Trophoblast cell (in vitro differentiated cells and primary cell): ENCODE data around the gene JADE2.

Experiments
- DNase-seq, 2 donors: peaks; one replicate each; pipeline ENCODE4 v3.0.0-alpha.2; 2016
- H2AFZ ChIP-seq: 2 replicates; pipeline ENCODE4 v1.6.1; 2013; ENCODE audit warnings: low read length, moderate library complexity, mild to moderate bottlenecking; ENCODE audit not compliant: insufficient read depth, poor library complexity
- H2AK5ac ChIP-seq: 2 replicates; pipeline ENCODE4 v1.6.1; 2013; ENCODE audit warnings: mild to moderate bottlenecking, low read length
- H2BK120ac ChIP-seq: 2 replicates; pipeline ENCODE4 v1.6.1; 2013; ENCODE audit warnings: low read length, mild to moderate bottlenecking, moderate library complexity; ENCODE audit not compliant: insufficient read depth, poor library complexity
- H2BK12ac ChIP-seq: 2 replicates; pipeline ENCODE4 v1.6.1; 2013; ENCODE audit warnings: mild to moderate bottlenecking, low read length, moderate library complexity
- H2BK5ac ChIP-seq: 2 replicates; pipeline ENCODE4 v1.6.1; 2013; ENCODE audit warnings: low read length, low read depth, moderate library complexity, mild to moderate bottlenecking; ENCODE audit not compliant: poor library complexity
- H3K14ac ChIP-seq: 2 replicates; pipeline ENCODE4 v1.6.1; 2013; ENCODE audit warnings: mild to moderate bottlenecking, low read length
- H3K18ac ChIP-seq: 2 replicates; pipeline ENCODE4 v1.6.1; 2013; ENCODE audit warnings: mild to moderate bottlenecking, low read length
- H3K23ac ChIP-seq: 2 replicates; pipeline ENCODE4 v1.6.1; 2013; ENCODE audit warnings: low read length
- H3K27ac ChIP-seq: 2 replicates; pipeline ENCODE4 v1.5.1; 2013; ENCODE audit warnings: low read depth, mild to moderate bottlenecking, inconsistent platforms, low read length, moderate library complexity
- H3K27me3 ChIP-seq: 2 replicates; pipeline ENCODE4 v1.6.1; 2013; ENCODE audit warnings: inconsistent platforms, mild to moderate bottlenecking, low read length, moderate library complexity; ENCODE audit not compliant: insufficient read depth
- H3K36me3 ChIP-seq, 2 experiments: 1 replicate in 1 of 2; 2 replicates in 1 of 2; pipeline ENCODE4 v1.6.1; 2013; ENCODE audit warnings: low read length in 2 of 2, mild to moderate bottlenecking in 2 of 2, moderate library complexity in 1 of 2; ENCODE audit not compliant: insufficient read depth in 2 of 2, control insufficient read depth in 1 of 2
- H3K4ac ChIP-seq: 2 replicates; pipeline ENCODE4 v1.6.1; 2013; ENCODE audit warnings: low read depth, mild to moderate bottlenecking, low read length, moderate library complexity
- H3K4me1 ChIP-seq, 2 experiments: 1 replicate in 1 of 2; 2 replicates in 1 of 2; pipeline ENCODE4 v1.6.1; 2013; ENCODE audit warnings: low read length in 2 of 2, mild to moderate bottlenecking in 2 of 2, moderate library complexity in 1 of 2; ENCODE audit not compliant: insufficient read depth in 2 of 2, control insufficient read depth in 1 of 2
- H3K4me2 ChIP-seq: 2 replicates; pipeline ENCODE4 v1.6.1; 2013; ENCODE audit warnings: inconsistent platforms, mild to moderate bottlenecking, low read length, moderate library complexity
- H3K4me3 ChIP-seq: 2 replicates; pipeline ENCODE4 v1.5.1; 2013; ENCODE audit warnings: mild to moderate bottlenecking, low read depth, low read length, inconsistent platforms
- H3K79me1 ChIP-seq: one replicate; pipeline ENCODE4 v1.6.1; 2013; ENCODE audit warnings: low read length
- H3K79me2 ChIP-seq: 2 replicates; pipeline ENCODE4 v1.6.1; 2013; ENCODE audit warnings: low read length, mild to moderate bottlenecking; ENCODE audit not compliant: control insufficient read depth, insufficient read depth, poor library complexity
- H3K9ac ChIP-seq: 2 replicates; pipeline ENCODE4 v1.6.1; 2013; ENCODE audit warnings: mild to moderate bottlenecking, low read length
- H3K9me3 ChIP-seq: 2 replicates; pipeline ENCODE4 v1.6.1; 2013; ENCODE audit warnings: low read depth, mild to moderate bottlenecking, control low read depth, inconsistent platforms, low read length; ENCODE audit not compliant: insufficient read depth
- H4K12ac ChIP-seq: 2 replicates; pipeline ENCODE4 v1.6.1; 2013; ENCODE audit warnings: low read depth, mild to moderate bottlenecking, low read length, moderate library complexity
- H4K8ac ChIP-seq: 2 replicates; pipeline ENCODE4 v1.6.1; 2013; ENCODE audit warnings: low read depth, mild to moderate bottlenecking, low read length, moderate library complexity
- H4K91ac ChIP-seq: one replicate; pipeline ENCODE4 v1.6.1; 2013; ENCODE audit warnings: low read depth, mild to moderate bottlenecking, low read length, moderate library complexity
- WGBS: extraction: QIAGEN DNeasy Blood & Tissue Kit; methylation state at CpG from one replicate; pipeline ENCODE4 v1.1.7; 2013; ENCODE audit warnings: missing lambda C conversion rate; ENCODE audit not compliant: insufficient read length, insufficient coverage; ENCODE audit errors: extremely low coverage; 5-methylcytosine and 5-hydroxymethylcytosine counted together

Gene JADE2

GRCh38 chr5:134490255-134490924, 35.1 kb upstream of the JADE2 start:
- DNase-seq: no peak
- WGBS: no CpG with 5 or more reads among the region's 9 CpGs
- H3K4me3 ChIP-seq: no peak overlapping the region
- no peak overlapping the region for H2AK5ac ChIP-seq
- no peak overlapping the region for H4K8ac ChIP-seq
- no peak overlapping the region for H3K4me2 ChIP-seq
- H3K23ac ChIP-seq: no peak overlapping the region
- no peak overlapping the region for H3K4ac ChIP-seq
- no peaks in the 10 kb centered on the region for H3K27me3 ChIP-seq
- no peak overlapping the region for H3K14ac ChIP-seq
- H2BK120ac ChIP-seq: no peak overlapping the region
- no peak overlapping the region for H2BK12ac ChIP-seq
- no peak overlapping the region for H3K27ac ChIP-seq
- no peak overlapping the region for H4K12ac ChIP-seq
- H3K79me1 ChIP-seq: no peaks in the 10 kb centered on the region
- H3K9me3 ChIP-seq: peaks cover 1% of the 10 kb centered on the region
- H3K36me3 ChIP-seq: no peaks in the 10 kb centered on the region
- H3K79me2 ChIP-seq: no peaks in the 10 kb centered on the region
- no peaks in the 10 kb centered on the region for H3K4me1 ChIP-seq
- H3K9ac ChIP-seq: no peak overlapping the region
- H2AFZ ChIP-seq: no peak overlapping the region
- H4K91ac ChIP-seq: no peak overlapping the region
- H2BK5ac ChIP-seq: no peak overlapping the region
- H3K18ac ChIP-seq: no peak overlapping the region

- H3K79me2 ChIP-seq: no peaks in the 10 kb centered on the region
- H2AFZ ChIP-seq: no peak overlapping the region
- H3K27ac ChIP-seq: no peak overlapping the region
- H3K4ac ChIP-seq: no peak overlapping the region
- no peaks in the 10 kb centered on the region for H3K79me1 ChIP-seq
- H3K36me3 ChIP-seq: no peaks in the 10 kb centered on the region
- no peak overlapping the region for H3K4me3 ChIP-seq
- no peak for DNase-seq
- no peak overlapping the region for H2AK5ac ChIP-seq
- H3K14ac ChIP-seq: no peak overlapping the region
- WGBS: no CpG with 5 or more reads among the region's 8 CpGs
- no peak overlapping the region for H2BK5ac ChIP-seq
- no peak overlapping the region for H3K23ac ChIP-seq
- no peak overlapping the region for H3K4me2 ChIP-seq
- H3K18ac ChIP-seq: no peak overlapping the region
- no peak overlapping the region for H4K8ac ChIP-seq
- no peak overlapping the region for H3K9ac ChIP-seq
- H4K91ac ChIP-seq: no peak overlapping the region
- no peak overlapping the region for H4K12ac ChIP-seq
- H3K27me3 ChIP-seq: no peaks in the 10 kb centered on the region
- no peak overlapping the region for H2BK120ac ChIP-seq
- peaks cover 1% of the 10 kb centered on the region for H3K9me3 ChIP-seq
- no peaks in the 10 kb centered on the region for H3K4me1 ChIP-seq
- no peak overlapping the region for H2BK12ac ChIP-seq
These were observed 34.6 kb upstream of the JADE2 start for GRCh38 chr5:134490925-134491271.

- no peak overlapping the region for H2BK5ac ChIP-seq
- H3K14ac ChIP-seq: no peak overlapping the region
- no peak overlapping the region for H3K23ac ChIP-seq
- H3K27me3 ChIP-seq: no peaks in the 10 kb centered on the region
- no peak overlapping the region for H3K4me3 ChIP-seq
- H3K4ac ChIP-seq: no peak overlapping the region
- no peak overlapping the region for H2BK120ac ChIP-seq
- no peak overlapping the region for H3K27ac ChIP-seq
- no peak overlapping the region for H4K8ac ChIP-seq
- H3K9me3 ChIP-seq: peaks cover 1% of the 10 kb centered on the region
- no peak overlapping the region for H3K18ac ChIP-seq
- H3K9ac ChIP-seq: no peak overlapping the region
- H4K12ac ChIP-seq: no peak overlapping the region
- WGBS: no CpG with 5 or more reads among the region's 9 CpGs
- no peak for DNase-seq
- no peak overlapping the region for H4K91ac ChIP-seq
- no peaks in the 10 kb centered on the region for H3K79me2 ChIP-seq
- H3K36me3 ChIP-seq: no peaks in the 10 kb centered on the region
- no peak overlapping the region for H2AK5ac ChIP-seq
- no peaks in the 10 kb centered on the region for H3K4me1 ChIP-seq
- no peak overlapping the region for H2AFZ ChIP-seq
- no peak overlapping the region for H2BK12ac ChIP-seq
- H3K4me2 ChIP-seq: no peak overlapping the region
- H3K79me1 ChIP-seq: no peaks in the 10 kb centered on the region
These were observed 33.5 kb upstream of the JADE2 start for GRCh38 chr5:134491841-134492442.

GRCh38 chr5:134492568-134492967, 32.9 kb upstream of the JADE2 start:
- H3K18ac ChIP-seq: no peak overlapping the region

More at GRCh38 chr5:134492568-134492967, 32.9 kb upstream of the JADE2 start:
- H3K27me3 ChIP-seq: no peaks in the 10 kb centered on the region
- no peak overlapping the region for H2AFZ ChIP-seq
- H4K91ac ChIP-seq: no peak overlapping the region
- peaks cover 1% of the 10 kb centered on the region for H3K9me3 ChIP-seq
- H3K4ac ChIP-seq: no peak overlapping the region
- no peak overlapping the region for H3K4me2 ChIP-seq
- H2BK12ac ChIP-seq: no peak overlapping the region
- H4K12ac ChIP-seq: no peak overlapping the region
- H3K27ac ChIP-seq: no peak overlapping the region
- H2AK5ac ChIP-seq: no peak overlapping the region
- no peak overlapping the region for H3K23ac ChIP-seq
- H3K9ac ChIP-seq: no peak overlapping the region
- no peaks in the 10 kb centered on the region for H3K4me1 ChIP-seq
- H2BK5ac ChIP-seq: no peak overlapping the region
- H3K14ac ChIP-seq: no peak overlapping the region
- no peak overlapping the region for H4K8ac ChIP-seq
- no peak overlapping the region for H3K4me3 ChIP-seq
- WGBS: no CpG with 5 or more reads among the region's 6 CpGs
- H3K79me2 ChIP-seq: no peaks in the 10 kb centered on the region
- no peaks in the 10 kb centered on the region for H3K79me1 ChIP-seq
- no peaks in the 10 kb centered on the region for H3K36me3 ChIP-seq
- H2BK120ac ChIP-seq: no peak overlapping the region
- no peak for DNase-seq
